ENCODE results near the gene CAPN8. TPM values are rescaled to one million over a fixed set of nuclear protein-coding genes. Genes with fewer than 3 reads are reported as not detected.

Gene CAPN8
- total RNA-seq, 2 donors from 2014 or later: not detected

GRCh38 chr1:223652436-223652941 is 13.0 kb downstream of the CAPN8 start:
- peaks cover 4% of the 10 kb centered on the region for H3K27me3 Mint-ChIP-seq
- ATAC-seq (replicated peaks): no peak

GRCh38 chr1:223651291-223651991 is 14.1 kb downstream of the CAPN8 start:
- Mint-ChIP-seq H3K27me3 (peaks cover 4% of the 10 kb centered on the region), H3K27ac (no peak overlapping the region), H3K9me3 (no peaks in the 10 kb centered on the region), H3K4me3 (no peak overlapping the region), H3K4me1 (no peaks in the 10 kb centered on the region), H3K36me3 (ENCODE audit: low read depth) (no peaks in the 10 kb centered on the region)
- no peak for ATAC-seq (replicated peaks)

More at GRCh38 chr1:223652436-223652941, 13.0 kb downstream of the CAPN8 start:
- Mint-ChIP-seq H3K27ac (no peak overlapping the region), H3K36me3 (ENCODE audit: low read depth) (no peaks in the 10 kb centered on the region), H3K9me3 (no peaks in the 10 kb centered on the region), H3K4me3 (no peak overlapping the region), H3K4me1 (no peaks in the 10 kb centered on the region)

- H3K9me3 Mint-ChIP-seq: no peaks in the 10 kb centered on the region
- no peak for ATAC-seq (replicated peaks)
- no peak overlapping the region for H3K4me3 Mint-ChIP-seq
- H3K27ac Mint-ChIP-seq: no peak overlapping the region
- no peaks in the 10 kb centered on the region for H3K36me3 Mint-ChIP-seq (ENCODE audit: low read depth)
- no peaks in the 10 kb centered on the region for H3K4me1 Mint-ChIP-seq
- peaks cover 4% of the 10 kb centered on the region for H3K27me3 Mint-ChIP-seq
Observed at GRCh38 chr1:223650465-223650864, 15.0 kb downstream of the CAPN8 start.

- Mint-ChIP-seq H3K27ac (no peak overlapping the region), H3K36me3 (ENCODE audit: low read depth) (no peaks in the 10 kb centered on the region), H3K4me3 (no peak overlapping the region)
Observed at GRCh38 chr1:223649222-223649621, 16.3 kb downstream of the CAPN8 start.

GRCh38 chr1:223647249-223647648 is 18.3 kb downstream of the CAPN8 start:
- Mint-ChIP-seq H3K9me3 (no peaks in the 10 kb centered on the region), H3K36me3 (ENCODE audit: low read depth) (no peaks in the 10 kb centered on the region), H3K27me3 (peaks cover 7% of the 10 kb centered on the region), H3K4me3 (no peak overlapping the region), H3K27ac (no peak overlapping the region), H3K4me1 (no peaks in the 10 kb centered on the region)
- ATAC-seq (replicated peaks): no peak

More at GRCh38 chr1:223649222-223649621, 16.3 kb downstream of the CAPN8 start:
- no peak for ATAC-seq (replicated peaks)
- no peaks in the 10 kb centered on the region for H3K9me3 Mint-ChIP-seq
- H3K27me3 Mint-ChIP-seq: peaks cover 4% of the 10 kb centered on the region
- H3K4me1 Mint-ChIP-seq: no peaks in the 10 kb centered on the region

GRCh38 chr1:223645903-223646302 is 19.6 kb downstream of the CAPN8 start:
- Mint-ChIP-seq H3K27me3 (peaks cover 10% of the 10 kb centered on the region), H3K9me3 (peaks cover under 1% of the 10 kb centered on the region), H3K36me3 (ENCODE audit: low read depth) (no peaks in the 10 kb centered on the region), H3K4me1 (no peaks in the 10 kb centered on the region), H3K27ac (no peak overlapping the region), H3K4me3 (no peak overlapping the region)
- no peak for ATAC-seq (replicated peaks)

GRCh38 chr1:223642237-223642636 is 23.3 kb downstream of the CAPN8 start:
- Mint-ChIP-seq H3K27ac (no peak overlapping the region), H3K27me3 (peaks cover 14% of the 10 kb centered on the region), H3K4me1 (peaks cover 10% of the 10 kb centered on the region), H3K36me3 (ENCODE audit: low read depth) (no peaks in the 10 kb centered on the region), H3K4me3 (no peak overlapping the region), H3K9me3 (peaks cover 14% of the 10 kb centered on the region)
- no peak for ATAC-seq (replicated peaks)

- H3K27ac Mint-ChIP-seq: no peak overlapping the region
- peaks cover 17% of the 10 kb centered on the region for H3K27me3 Mint-ChIP-seq
- H3K4me3 Mint-ChIP-seq: no peak overlapping the region
- ATAC-seq (replicated peaks): no peak
- H3K4me1 Mint-ChIP-seq: peaks cover 10% of the 10 kb centered on the region
- H3K9me3 Mint-ChIP-seq: peaks cover 14% of the 10 kb centered on the region
- no peaks in the 10 kb centered on the region for H3K36me3 Mint-ChIP-seq (ENCODE audit: low read depth)
Observed at GRCh38 chr1:223641523-223642039, 23.9 kb downstream of the CAPN8 start.

- no peak overlapping the region for H3K4me3 Mint-ChIP-seq
- H3K4me1 Mint-ChIP-seq: peaks cover 10% of the 10 kb centered on the region
- H3K27ac Mint-ChIP-seq: no peak overlapping the region
- H3K27me3 Mint-ChIP-seq: peaks cover 17% of the 10 kb centered on the region
- H3K9me3 Mint-ChIP-seq: peaks cover 14% of the 10 kb centered on the region
- ATAC-seq (replicated peaks): peak; percentile 74
- no peaks in the 10 kb centered on the region for H3K36me3 Mint-ChIP-seq (ENCODE audit: low read depth)
Observed at GRCh38 chr1:223639331-223639749, 26.2 kb downstream of the CAPN8 start.

- Mint-ChIP-seq H3K9me3 (peaks cover 12% of the 10 kb centered on the region), H3K27ac (no peak overlapping the region), H3K27me3 (peaks cover 13% of the 10 kb centered on the region), H3K4me3 (no peak overlapping the region), H3K36me3 (ENCODE audit: low read depth) (no peaks in the 10 kb centered on the region), H3K4me1 (peaks cover 6% of the 10 kb centered on the region)
- no peak for ATAC-seq (replicated peaks)
Observed at GRCh38 chr1:223635236-223635635, 30.3 kb downstream of the CAPN8 start.

GRCh38 chr1:223634423-223634822 is 31.1 kb downstream of the CAPN8 start:
- Mint-ChIP-seq H3K27ac (no peak overlapping the region), H3K27me3 (peaks cover 13% of the 10 kb centered on the region)
- no peak for ATAC-seq (replicated peaks)

GRCh38 chr1:223631956-223632355 is 33.5 kb downstream of the CAPN8 start:
- Mint-ChIP-seq H3K4me3 (no peak overlapping the region), H3K27ac (no peak overlapping the region), H3K36me3 (ENCODE audit: low read depth) (no peaks in the 10 kb centered on the region), H3K4me1 (no peaks in the 10 kb centered on the region), H3K27me3 (peaks cover 17% of the 10 kb centered on the region), H3K9me3 (peaks cover 5% of the 10 kb centered on the region)
- no peak for ATAC-seq (replicated peaks)

More at GRCh38 chr1:223634423-223634822, 31.1 kb downstream of the CAPN8 start:
- Mint-ChIP-seq H3K36me3 (ENCODE audit: low read depth) (no peaks in the 10 kb centered on the region), H3K9me3 (peaks cover 5% of the 10 kb centered on the region), H3K4me3 (no peak overlapping the region), H3K4me1 (no peaks in the 10 kb centered on the region)

- no peak overlapping the region for H3K27ac Mint-ChIP-seq
- ATAC-seq (replicated peaks): no peak
- H3K36me3 Mint-ChIP-seq (ENCODE audit: low read depth): no peaks in the 10 kb centered on the region
- peaks cover 5% of the 10 kb centered on the region for H3K9me3 Mint-ChIP-seq
- peaks cover 15% of the 10 kb centered on the region for H3K27me3 Mint-ChIP-seq
- H3K4me1 Mint-ChIP-seq: no peaks in the 10 kb centered on the region
- no peak overlapping the region for H3K4me3 Mint-ChIP-seq
Observed at GRCh38 chr1:223631473-223631872, 34.0 kb downstream of the CAPN8 start.

- Mint-ChIP-seq H3K9me3 (peaks cover 5% of the 10 kb centered on the region), H3K27me3 (peaks cover 15% of the 10 kb centered on the region), H3K4me1 (no peaks in the 10 kb centered on the region)
Observed at GRCh38 chr1:223629126-223629457, 36.4 kb downstream of the CAPN8 start.

More at GRCh38 chr1:223629126-223629457, 36.4 kb downstream of the CAPN8 start:
- Mint-ChIP-seq H3K4me3 (no peak overlapping the region), H3K27ac (no peak overlapping the region), H3K36me3 (ENCODE audit: low read depth) (no peaks in the 10 kb centered on the region)
- ATAC-seq (replicated peaks): no peak
